PC-3 (cell line): ENCODE data around the gene GCC1.

ENCODE experiments used
- EZH2 ChIP-seq: fragments of 300-600 bp; sonication (generic); IDR thresholded peaks from one replicate; pipeline ENCODE4 v1.6.1; 2017; ENCODE audit warnings: antibody characterized with exemption, mild to moderate bottlenecking, low read length; ENCODE audit not compliant: unreplicated experiment
- EZH2phosphoT487 ChIP-seq: fragments of 300-600 bp; sonication (generic); IDR thresholded peaks from 2 replicates; pipeline ENCODE4 v1.6.1; 2018; ENCODE audit warnings: mild to moderate bottlenecking, antibody characterized with exemption, low read length, borderline replicate concordance
- TF ChIP-seq, protein P1 (sequence below): fragments of 300-600 bp; sonication (generic); conservative IDR thresholded peaks from 2 replicates; pipeline ENCODE4 v1.5.1; 2017; ENCODE audit warnings: antibody characterized with exemption, low read depth, mild to moderate bottlenecking, low read length

DNA sequence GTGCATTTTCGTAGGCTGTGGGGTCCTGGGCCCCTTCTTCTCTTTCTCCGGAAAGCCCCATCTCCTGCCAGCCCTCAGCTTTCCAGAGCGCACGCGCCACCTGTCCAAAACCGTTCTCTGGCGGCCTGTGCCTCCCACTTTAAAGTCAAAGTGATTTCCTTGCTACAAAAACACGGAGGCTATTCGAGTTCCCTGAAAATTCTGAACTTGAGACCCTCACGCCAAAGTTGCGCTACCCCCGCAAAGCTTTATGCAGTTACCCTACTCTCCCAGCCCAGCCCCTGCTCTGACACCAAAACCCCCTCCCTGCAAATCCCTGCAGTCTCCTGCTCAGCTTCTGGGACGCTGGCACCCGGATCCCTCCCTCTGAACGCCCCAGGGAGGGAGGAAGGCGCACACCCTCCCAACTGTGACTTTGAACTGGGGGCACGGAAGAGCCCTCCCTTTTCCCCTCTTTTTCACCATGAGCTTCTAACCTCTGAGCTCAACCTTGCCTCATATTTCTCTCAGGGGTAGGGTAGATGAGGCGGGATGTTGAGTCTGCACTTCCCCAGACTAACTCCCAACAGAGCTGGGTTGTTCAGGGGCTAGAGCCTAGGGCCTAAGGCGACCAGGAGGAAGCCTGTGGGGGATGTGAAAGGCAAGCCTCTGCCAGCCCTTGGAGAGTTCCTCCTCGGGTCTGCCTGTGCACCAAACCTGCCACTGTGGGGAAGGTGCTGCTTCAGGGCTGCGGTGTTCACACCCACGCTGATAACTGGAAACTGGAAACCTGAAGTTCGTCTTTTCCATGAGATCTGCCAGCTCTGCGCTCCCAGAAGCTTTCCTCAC lies 35.2 kb upstream of the GCC1 start:
- TF ChIP-seq, protein P1, sequence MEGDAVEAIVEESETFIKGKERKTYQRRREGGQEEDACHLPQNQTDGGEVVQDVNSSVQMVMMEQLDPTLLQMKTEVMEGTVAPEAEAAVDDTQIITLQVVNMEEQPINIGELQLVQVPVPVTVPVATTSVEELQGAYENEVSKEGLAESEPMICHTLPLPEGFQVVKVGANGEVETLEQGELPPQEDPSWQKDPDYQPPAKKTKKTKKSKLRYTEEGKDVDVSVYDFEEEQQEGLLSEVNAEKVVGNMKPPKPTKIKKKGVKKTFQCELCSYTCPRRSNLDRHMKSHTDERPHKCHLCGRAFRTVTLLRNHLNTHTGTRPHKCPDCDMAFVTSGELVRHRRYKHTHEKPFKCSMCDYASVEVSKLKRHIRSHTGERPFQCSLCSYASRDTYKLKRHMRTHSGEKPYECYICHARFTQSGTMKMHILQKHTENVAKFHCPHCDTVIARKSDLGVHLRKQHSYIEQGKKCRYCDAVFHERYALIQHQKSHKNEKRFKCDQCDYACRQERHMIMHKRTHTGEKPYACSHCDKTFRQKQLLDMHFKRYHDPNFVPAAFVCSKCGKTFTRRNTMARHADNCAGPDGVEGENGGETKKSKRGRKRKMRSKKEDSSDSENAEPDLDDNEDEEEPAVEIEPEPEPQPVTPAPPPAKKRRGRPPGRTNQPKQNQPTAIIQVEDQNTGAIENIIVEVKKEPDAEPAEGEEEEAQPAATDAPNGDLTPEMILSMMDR, result no peak
- TF ChIP-seq EZH2, result no peak
- TF ChIP-seq EZH2phosphoT487, result no peak
